ENCODE measurements around the gene NOP10.
A peak's percentile ranks its signal among the peaks of the same experiment; 100 is the strongest.

Gene NOP10

GRCh38 chr15:34311563-34311962, 31.4 kb downstream of the NOP10 start:
- ChIA-PET POLR2A (no interaction called here), CTCF (no interaction called here)
- no peak for TF ChIP-seq CTCF (IDR thresholded peaks at IDR 0.05; ENCODE audit: insufficient read depth, low read length, missing control alignments)
- DNase-seq (ENCODE audit: low read depth, low spot score): no peak
- H3K4me3 ChIP-seq (ENCODE audit: low read depth, low read length): no peak overlapping the region

GRCh38 chr15:34304613-34305012, 38.3 kb downstream of the NOP10 start:
- H3K4me3 ChIP-seq (ENCODE audit: low read depth, low read length): no peak overlapping the region
- peak; percentile 45 for DNase-seq (ENCODE audit: low read depth, low spot score)
- ChIA-PET POLR2A (interaction anchor here (0.8 kb wide), 1 partner anchor 9 kb away, joined by 3 read pairs; no protein-coding TSS in a partner anchor), CTCF (interaction anchor here (1.1 kb wide), 2 partner anchors 9 to 64 kb away, joined by 3 to 4 read pairs; no protein-coding TSS in a partner anchor)
- no peak for TF ChIP-seq CTCF (IDR thresholded peaks at IDR 0.05; ENCODE audit: insufficient read depth, low read length, missing control alignments)

- TF ChIP-seq CTCF (IDR thresholded peaks at IDR 0.05; ENCODE audit: insufficient read depth, low read length, missing control alignments): no peak
- ChIA-PET POLR2A (no interaction called here), CTCF (no interaction called here)
Measured at GRCh38 chr15:34301058-34301457, 41.9 kb downstream of the NOP10 start.

GRCh38 chr15:34297059-34297458, 45.9 kb downstream of the NOP10 start:
- DNase-seq (ENCODE audit: low read depth, low spot score): no peak

More at GRCh38 chr15:34301058-34301457, 41.9 kb downstream of the NOP10 start:
- H3K4me3 ChIP-seq (ENCODE audit: low read depth, low read length): no peak overlapping the region
- DNase-seq (ENCODE audit: low read depth, low spot score): no peak

GRCh38 chr15:34292621-34293020, 50.3 kb downstream of the NOP10 start:
- POLR2A ChIA-PET: no interaction called here
- CTCF ChIA-PET: no interaction called here
- no peak for TF ChIP-seq CTCF (IDR thresholded peaks at IDR 0.05; ENCODE audit: insufficient read depth, low read length, missing control alignments)
- H3K4me3 ChIP-seq (ENCODE audit: low read depth, low read length): no peak overlapping the region
- no peak for DNase-seq (ENCODE audit: low read depth, low spot score)

More at GRCh38 chr15:34297059-34297458, 45.9 kb downstream of the NOP10 start:
- TF ChIP-seq CTCF (IDR thresholded peaks at IDR 0.05; ENCODE audit: insufficient read depth, low read length, missing control alignments): no peak
- CTCF ChIA-PET: interaction anchor here (1.3 to 1.4 kb wide), 4 partner anchors 11 to 86 kb away, joined by 3 to 5 read pairs (median 3); partner anchors contain the start of gene LPCAT4
- POLR2A ChIA-PET: interaction anchor here (0.5 to 0.8 kb wide), 2 partner anchors 11 to 41 kb away, joined by 3 to 4 read pairs; partner anchors contain the start of gene SLC12A6
- H3K4me3 ChIP-seq (ENCODE audit: low read depth, low read length): no peak overlapping the region
